HepG2 (cell line): ENCODE results near the gene SWSAP1. TPM values are rescaled to one million over a fixed set of nuclear protein-coding genes. Genes with fewer than 3 reads are reported as not detected.

Experiments
- FOSL2 ChIP-seq: sonication (generic); formaldehyde crosslinking; IDR thresholded peaks from 2 replicates; pipeline ENCODE4 v1.4.0; 2020; ENCODE audit warnings: missing genetic modification reagents
- FOXA1 ChIP-seq, 2 experiments: fragments of 450-650 bp in 1 of 2; sonication (generic) in 1 of 2; formaldehyde crosslinking in 1 of 2; IDR thresholded peaks; 2 replicates each; pipeline versions ENCODE4 v1.4.0 to v1.6.1; 2016 to 2020; ENCODE audit warnings: missing genetic modification reagents in 1 of 2
- PHF8 ChIP-seq: sonication (generic); formaldehyde crosslinking; IDR thresholded peaks from 2 replicates; pipeline ENCODE4 v1.5.0; 2020; ENCODE audit warnings: missing genetic modification reagents
- PPARG ChIP-seq: conservative IDR thresholded peaks from 2 replicates; pipeline ENCODE4 v1.6.1; 2016; ENCODE audit warnings: missing biosample characterization, missing genetic modification reagents
- RFX1 ChIP-seq: fragments of 450-650 bp; IDR thresholded peaks from 2 replicates; pipeline ENCODE4 v1.6.1; 2017
- RFX3 ChIP-seq: IDR thresholded peaks from 2 replicates; pipeline ENCODE4 v1.6.1; 2016; ENCODE audit warnings: missing biosample characterization, missing genetic modification reagents
- SAP130 ChIP-seq: IDR thresholded peaks from 2 replicates; pipeline ENCODE4 v1.6.1; 2016; ENCODE audit warnings: low read depth
- TCF7 ChIP-seq: sonication (generic); IDR thresholded peaks from 2 replicates; pipeline ENCODE4 v1.6.1; 2016; ENCODE audit warnings: antibody characterized with exemption, low read depth
- USF2 ChIP-seq, 2 experiments: sonication (generic) in 1 of 2; formaldehyde crosslinking in 1 of 2; IDR thresholded peaks; 2 replicates each; pipeline versions ENCODE4 v1.5.1 to v1.6.1; 2011 to 2020; ENCODE audit warnings: borderline replicate concordance in 1 of 2, low read depth in 1 of 2, low read length in 1 of 2, mild to moderate bottlenecking in 1 of 2, missing genetic modification reagents in 1 of 2, moderate library complexity in 1 of 2
- polyA plus RNA-seq, 8 experiments: library from polyadenylated mRNA; depleted of rRNA in 3 of 8; stranded (reverse) in 7 of 8; unstranded in 1 of 8; fragments of >200 nt; fragmentation: Illumina TruSeq in 4 of 8; extraction: Trizol in 4 of 8; gene quantifications; 2 replicates each; pipeline versions ENCODE4 v1.2.1 to v1.2.3, GENCODE V29; 2011 to 2016; ENCODE audit warnings: low read depth in 4 of 8, missing spikeins in 1 of 8, mixed read lengths in 1 of 8; ENCODE audit not compliant: insufficient read depth in 1 of 8
- total RNA-seq, 5 experiments: library from RNA; depleted of rRNA; stranded (reverse); fragments of >200 nt; fragmentation: Illumina TruSeq; extraction: Trizol; gene quantifications; 2 replicates each; pipeline ENCODE4 v1.2.3, GENCODE V29; 2016; ENCODE audit warnings: low read depth in 1 of 5
- TF ChIP-seq, protein P1 (sequence below), 2 experiments: sonication (generic) in 1 of 2; formaldehyde crosslinking in 1 of 2; IDR thresholded peaks; 2 replicates each; pipeline versions ENCODE4 v1.6.1 to v1.9.0; 2014 to 2022; ENCODE audit warnings: antibody characterized with exemption in 1 of 2, borderline replicate concordance in 1 of 2, inconsistent platforms in 1 of 2, low read depth in 1 of 2, missing genetic modification reagents in 1 of 2

The SWSAP1 gene
- total and polyA plus RNA-seq, 2 of the 13 experiments (the other 11 are each of a cell fraction or from before 2014, with no cell fraction given), result 2.7 to 3.3 TPM

DNA sequence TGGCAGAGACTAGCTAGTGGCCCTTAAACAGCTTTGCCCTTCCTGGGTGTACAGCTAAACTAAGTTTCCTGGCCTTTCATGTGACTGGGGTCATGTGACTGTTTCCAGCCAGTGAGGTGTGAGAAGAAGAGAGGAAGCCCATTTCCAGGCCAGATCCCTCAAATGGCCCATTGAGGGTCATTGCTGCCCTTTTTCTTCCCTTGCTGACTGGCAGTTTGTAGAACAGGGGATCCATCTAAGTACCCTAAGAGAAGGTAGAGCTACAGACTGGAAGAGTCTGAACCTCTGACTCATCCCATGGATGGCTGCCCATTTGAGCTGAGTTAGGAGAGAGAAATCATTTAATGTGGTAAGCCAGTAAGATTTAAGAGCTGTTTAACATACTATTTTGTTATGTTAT is 2.8 kb downstream of the SWSAP1 start (continued):
- TF ChIP-seq, protein P1, sequence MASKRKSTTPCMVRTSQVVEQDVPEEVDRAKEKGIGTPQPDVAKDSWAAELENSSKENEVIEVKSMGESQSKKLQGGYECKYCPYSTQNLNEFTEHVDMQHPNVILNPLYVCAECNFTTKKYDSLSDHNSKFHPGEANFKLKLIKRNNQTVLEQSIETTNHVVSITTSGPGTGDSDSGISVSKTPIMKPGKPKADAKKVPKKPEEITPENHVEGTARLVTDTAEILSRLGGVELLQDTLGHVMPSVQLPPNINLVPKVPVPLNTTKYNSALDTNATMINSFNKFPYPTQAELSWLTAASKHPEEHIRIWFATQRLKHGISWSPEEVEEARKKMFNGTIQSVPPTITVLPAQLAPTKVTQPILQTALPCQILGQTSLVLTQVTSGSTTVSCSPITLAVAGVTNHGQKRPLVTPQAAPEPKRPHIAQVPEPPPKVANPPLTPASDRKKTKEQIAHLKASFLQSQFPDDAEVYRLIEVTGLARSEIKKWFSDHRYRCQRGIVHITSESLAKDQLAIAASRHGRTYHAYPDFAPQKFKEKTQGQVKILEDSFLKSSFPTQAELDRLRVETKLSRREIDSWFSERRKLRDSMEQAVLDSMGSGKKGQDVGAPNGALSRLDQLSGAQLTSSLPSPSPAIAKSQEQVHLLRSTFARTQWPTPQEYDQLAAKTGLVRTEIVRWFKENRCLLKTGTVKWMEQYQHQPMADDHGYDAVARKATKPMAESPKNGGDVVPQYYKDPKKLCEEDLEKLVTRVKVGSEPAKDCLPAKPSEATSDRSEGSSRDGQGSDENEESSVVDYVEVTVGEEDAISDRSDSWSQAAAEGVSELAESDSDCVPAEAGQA (IDR thresholded peaks at IDR 0.05; ENCODE audit: low read depth), result no peak
- TF ChIP-seq, protein P1 (CRISPR knock-in tag; IDR thresholded peaks at IDR 0.05; ENCODE audit: borderline replicate concordance), result no peak
- TF ChIP-seq PHF8 (CRISPR knock-in tag), result no peak
- TF ChIP-seq RFX3 (CRISPR knock-in tag), result no peak
- TF ChIP-seq RFX1, result no peak
- TF ChIP-seq SAP130 (CRISPR knock-in tag), result peak; percentile 48; the same call in 1 of the 2 replicates
- peak; percentile 77 for TF ChIP-seq USF2 (IDR thresholded peaks at IDR 0.05; ENCODE audit: low read depth, low read length)
- TF ChIP-seq USF2 (CRISPR knock-in tag; IDR thresholded peaks at IDR 0.05; ENCODE audit: borderline replicate concordance), result peak; percentile 85; the same call in 1 of the 2 replicates
- no peak for TF ChIP-seq FOXA1 (IDR thresholded peaks at IDR 0.05)
- no peak for TF ChIP-seq FOXA1 (CRISPR knock-in tag; IDR thresholded peaks at IDR 0.05)
- no peak for TF ChIP-seq TCF7
- TF ChIP-seq FOSL2 (CRISPR knock-in tag), result no peak
- no peak for TF ChIP-seq PPARG (CRISPR knock-in tag)
